ENCODE measurements around the gene ATL1. TPM values are rescaled to one million over a fixed set of nuclear protein-coding genes. Genes with fewer than 3 reads are reported as not detected.
A peak's percentile ranks its signal among the peaks of the same experiment; 100 is the strongest.

The ATL1 gene
- total RNA-seq, 1 experiment from 2014 or later: 1.5 TPM

GRCh38 chr14:50633954-50634353 lies 74.0 kb downstream of the ATL1 start:
- in situ Hi-C loops (cut with HindIII; ENCODE audit: low pct_unique_long_range_greater_than_20kb, low sequenced_read_pairs): no loop called here
- Histone ChIP-seq H3K4me1 (ENCODE audit: control insufficient read depth, insufficient read depth, low read length) (no peaks in the 10 kb centered on the region), H3K4me3 (ENCODE audit: low read depth in 2 of 2, low read length in 2 of 2) (no peak overlapping the region), H3K27me3 (ENCODE audit: control insufficient read depth, insufficient read depth, low read length) (no peaks in the 10 kb centered on the region), H3K27ac (ENCODE audit: low read length) (no peak overlapping the region), H3K9me3 (ENCODE audit: control insufficient read depth, insufficient read depth, low read depth, low read length) (no peaks in the 10 kb centered on the region), H3K36me3 (ENCODE audit: control insufficient read depth, insufficient read depth, low read length) (no peaks in the 10 kb centered on the region)
- BruUV-seq (replicated peaks): TSS peak; percentile 66
- DNase-seq (ENCODE audit: low read depth, low spot score) (no peak), ATAC-seq (no peak)
- intact Hi-C loops (cut with micrococcal nuclease; ENCODE audit: unreplicated experiment): no loop called here
- CTCF ChIA-PET: no interaction called here
- TF ChIP-seq SIN3A (IDR thresholded peaks at IDR 0.05; ENCODE audit: borderline replicate concordance, insufficient read depth, low read depth, low read length) (no peak), POLR2AphosphoS5 (IDR thresholded peaks at IDR 0.05; ENCODE audit: low read depth, low read length) (no peak)
- TF ChIP-seq, protein P1, sequence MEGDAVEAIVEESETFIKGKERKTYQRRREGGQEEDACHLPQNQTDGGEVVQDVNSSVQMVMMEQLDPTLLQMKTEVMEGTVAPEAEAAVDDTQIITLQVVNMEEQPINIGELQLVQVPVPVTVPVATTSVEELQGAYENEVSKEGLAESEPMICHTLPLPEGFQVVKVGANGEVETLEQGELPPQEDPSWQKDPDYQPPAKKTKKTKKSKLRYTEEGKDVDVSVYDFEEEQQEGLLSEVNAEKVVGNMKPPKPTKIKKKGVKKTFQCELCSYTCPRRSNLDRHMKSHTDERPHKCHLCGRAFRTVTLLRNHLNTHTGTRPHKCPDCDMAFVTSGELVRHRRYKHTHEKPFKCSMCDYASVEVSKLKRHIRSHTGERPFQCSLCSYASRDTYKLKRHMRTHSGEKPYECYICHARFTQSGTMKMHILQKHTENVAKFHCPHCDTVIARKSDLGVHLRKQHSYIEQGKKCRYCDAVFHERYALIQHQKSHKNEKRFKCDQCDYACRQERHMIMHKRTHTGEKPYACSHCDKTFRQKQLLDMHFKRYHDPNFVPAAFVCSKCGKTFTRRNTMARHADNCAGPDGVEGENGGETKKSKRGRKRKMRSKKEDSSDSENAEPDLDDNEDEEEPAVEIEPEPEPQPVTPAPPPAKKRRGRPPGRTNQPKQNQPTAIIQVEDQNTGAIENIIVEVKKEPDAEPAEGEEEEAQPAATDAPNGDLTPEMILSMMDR (IDR thresholded peaks at IDR 0.05): no peak
- POLR2A ChIA-PET: no interaction called here

DNA sequence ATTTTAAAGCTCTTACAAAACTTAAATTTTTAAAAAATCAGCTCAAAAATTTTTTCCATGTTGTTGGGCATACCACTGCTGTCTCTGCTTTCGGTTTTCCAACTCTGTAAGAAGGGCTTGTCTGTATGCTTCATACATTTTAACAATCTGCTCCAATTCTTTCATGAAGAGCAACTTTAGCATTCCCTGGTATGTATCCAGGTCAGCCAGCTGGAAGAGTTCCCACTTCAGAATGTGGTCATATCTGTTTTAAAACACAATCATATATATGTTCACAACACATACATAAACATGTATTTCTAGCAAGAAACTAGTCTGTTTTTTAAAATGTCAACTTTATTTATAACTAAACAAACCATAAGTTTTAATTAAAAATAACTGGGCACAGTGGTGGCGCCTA lies 75.2 kb downstream of the ATL1 start:
- H3K27ac ChIP-seq (ENCODE audit: low read length): no peak overlapping the region
- no peaks in the 10 kb centered on the region for H3K9me3 ChIP-seq (ENCODE audit: control insufficient read depth, insufficient read depth, low read depth, low read length)
- H3K27me3 ChIP-seq (ENCODE audit: control insufficient read depth, insufficient read depth, low read length): no peaks in the 10 kb centered on the region
- H3K4me1 ChIP-seq (ENCODE audit: control insufficient read depth, insufficient read depth, low read length): no peaks in the 10 kb centered on the region
- BruUV-seq (replicated peaks): no TSS peak
- intact Hi-C loops (cut with micrococcal nuclease; ENCODE audit: unreplicated experiment) (no loop called here), in situ Hi-C loops (cut with HindIII; ENCODE audit: low pct_unique_long_range_greater_than_20kb, low sequenced_read_pairs) (no loop called here)
- no peaks in the 10 kb centered on the region for H3K36me3 ChIP-seq (ENCODE audit: control insufficient read depth, insufficient read depth, low read length)
- DNase-seq (ENCODE audit: low read depth, low spot score): no peak
- H3K4me3 ChIP-seq (ENCODE audit: low read depth in 2 of 2, low read length in 2 of 2): no peak overlapping the region
- POLR2A ChIA-PET: no interaction called here
- no peak for TF ChIP-seq POLR2AphosphoS5 (IDR thresholded peaks at IDR 0.05; ENCODE audit: low read depth, low read length)
- TF ChIP-seq, protein P1 (IDR thresholded peaks at IDR 0.05): no peak
- TF ChIP-seq, protein P2, sequence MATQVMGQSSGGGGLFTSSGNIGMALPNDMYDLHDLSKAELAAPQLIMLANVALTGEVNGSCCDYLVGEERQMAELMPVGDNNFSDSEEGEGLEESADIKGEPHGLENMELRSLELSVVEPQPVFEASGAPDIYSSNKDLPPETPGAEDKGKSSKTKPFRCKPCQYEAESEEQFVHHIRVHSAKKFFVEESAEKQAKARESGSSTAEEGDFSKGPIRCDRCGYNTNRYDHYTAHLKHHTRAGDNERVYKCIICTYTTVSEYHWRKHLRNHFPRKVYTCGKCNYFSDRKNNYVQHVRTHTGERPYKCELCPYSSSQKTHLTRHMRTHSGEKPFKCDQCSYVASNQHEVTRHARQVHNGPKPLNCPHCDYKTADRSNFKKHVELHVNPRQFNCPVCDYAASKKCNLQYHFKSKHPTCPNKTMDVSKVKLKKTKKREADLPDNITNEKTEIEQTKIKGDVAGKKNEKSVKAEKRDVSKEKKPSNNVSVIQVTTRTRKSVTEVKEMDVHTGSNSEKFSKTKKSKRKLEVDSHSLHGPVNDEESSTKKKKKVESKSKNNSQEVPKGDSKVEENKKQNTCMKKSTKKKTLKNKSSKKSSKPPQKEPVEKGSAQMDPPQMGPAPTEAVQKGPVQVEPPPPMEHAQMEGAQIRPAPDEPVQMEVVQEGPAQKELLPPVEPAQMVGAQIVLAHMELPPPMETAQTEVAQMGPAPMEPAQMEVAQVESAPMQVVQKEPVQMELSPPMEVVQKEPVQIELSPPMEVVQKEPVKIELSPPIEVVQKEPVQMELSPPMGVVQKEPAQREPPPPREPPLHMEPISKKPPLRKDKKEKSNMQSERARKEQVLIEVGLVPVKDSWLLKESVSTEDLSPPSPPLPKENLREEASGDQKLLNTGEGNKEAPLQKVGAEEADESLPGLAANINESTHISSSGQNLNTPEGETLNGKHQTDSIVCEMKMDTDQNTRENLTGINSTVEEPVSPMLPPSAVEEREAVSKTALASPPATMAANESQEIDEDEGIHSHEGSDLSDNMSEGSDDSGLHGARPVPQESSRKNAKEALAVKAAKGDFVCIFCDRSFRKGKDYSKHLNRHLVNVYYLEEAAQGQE (IDR thresholded peaks at IDR 0.05; ENCODE audit: insufficient read depth in 1 of 2, low read depth in 2 of 2, low read length in 1 of 2): no peak
- no peak for TF ChIP-seq TCF7L2 (IDR thresholded peaks at IDR 0.05; ENCODE audit: low read depth, low read length)
- no peak for TF ChIP-seq SIN3A (IDR thresholded peaks at IDR 0.05; ENCODE audit: borderline replicate concordance, insufficient read depth, low read depth, low read length)
- no peak for ATAC-seq
- CTCF ChIA-PET: no interaction called here

Measured in Panc1 (cell line).